HCT116 (cell line): ENCODE data around the gene BNC2. TPM values are rescaled to one million over a fixed set of nuclear protein-coding genes. Genes with fewer than 3 reads are reported as not detected.

Source experiments
- ATAC-seq: fragments of 200-7000 bp; cut with Tn5 transposase; 2 replicates; pipeline ENCODE4 v1.9.1; 2020; ENCODE audit warnings: mild to moderate bottlenecking, moderate library complexity
- BruUV-seq: library from RNA; stranded (reverse); fragments of 400-500 nt; replicated peaks from 2 replicates; lab custom pipeline; 2021; lab: Mats Ljungman, UMichigan
- CTCF ChIA-PET: fragments of 300-600 bp; sonication (Branson Sonifier 250); formaldehyde crosslinking; loops from one replicate; lab custom pipeline; 2021; ENCODE audit warnings: antibody characterized with exemption; lab: Charles Lee
- POLR2A ChIA-PET: fragments of 300-600, 350-600 bp; sonication (Branson Sonifier 250); formaldehyde crosslinking; loops from one replicate; lab custom pipeline; 2021; ENCODE audit warnings: antibody characterized with exemption; lab: Charles Lee
- RAD21 ChIA-PET, 2 experiments: fragments of 300-600 bp; sonication (Branson Sonifier 250); formaldehyde crosslinking; loops; one replicate each; lab custom pipeline; 2023; ENCODE audit warnings: low total read pairs in 2 of 2; ENCODE audit not compliant: uncharacterized antibody in 2 of 2, unreplicated experiment in 2 of 2, low non-redundant PET in 1 of 2; lab: Charles Lee
- DNase-seq: peaks from one replicate; pipeline ENCODE4 v3.0.0-alpha.2; 2010; ENCODE audit warnings: low read depth, low spot score
- H2AFZ ChIP-seq: fragments of 200-600 bp; shearing (Covaris generic), sonication (generic); 2 replicates; pipeline ENCODE4 v1.6.1; 2017; ENCODE audit warnings: low read depth, mixed run types, mixed read lengths, antibody characterized with exemption, low read length; ENCODE audit not compliant: poor library complexity, severe bottlenecking
- H3K27ac ChIP-seq: 2 replicates; pipeline ENCODE4 v1.5.1; 2012; ENCODE audit warnings: low read depth, low read length
- H3K27me3 ChIP-seq: fragments of 200-600 bp; sonication (generic); 2 replicates; pipeline ENCODE4 v1.6.1; 2016; ENCODE audit warnings: mixed run types, low read length, mixed read lengths; ENCODE audit not compliant: insufficient read depth
- H3K36me3 ChIP-seq, 2 experiments: fragments of 200-500 bp in 1 of 2; fragments of 200-600 bp in 1 of 2; sonication (Bioruptor generic) in 1 of 2; sonication (generic) in 1 of 2; 2 replicates each; pipeline versions ENCODE4 v1.5.1 to v1.6.1; 2014 to 2016; ENCODE audit warnings: low read length in 2 of 2, inconsistent platforms in 1 of 2, mixed read lengths in 1 of 2, mixed run types in 1 of 2; ENCODE audit not compliant: insufficient read depth in 2 of 2, control insufficient read depth in 1 of 2
- H3K4me1 ChIP-seq, 2 experiments: fragments of 200-600 bp in 1 of 2; sonication (generic) in 1 of 2; 2 replicates each; pipeline versions ENCODE4 v1.5.1 to v1.6.1; 2012 to 2017; ENCODE audit warnings: low read length in 2 of 2, inconsistent platforms in 1 of 2, mild to moderate bottlenecking in 1 of 2, mixed read lengths in 1 of 2, mixed run types in 1 of 2, moderate library complexity in 1 of 2; ENCODE audit not compliant: insufficient read depth in 2 of 2, control insufficient read depth in 1 of 2
- H3K4me2 ChIP-seq: fragments of 200-600 bp; sonication (generic); 2 replicates; pipeline ENCODE4 v1.6.1; 2017; ENCODE audit warnings: mixed run types, low read length, mixed read lengths
- H3K4me3 ChIP-seq, 2 experiments: fragments of 200-600 bp in 1 of 2; sonication (generic) in 1 of 2; replicated peaks in 1 of 2; 2 replicates each; pipeline ENCODE4 v1.5.1; 2011 to 2016; ENCODE audit warnings: low read length in 2 of 2, control low read depth in 1 of 2, low read depth in 1 of 2, mild to moderate bottlenecking in 1 of 2, mixed read lengths in 1 of 2, mixed run types in 1 of 2
- H3K79me2 ChIP-seq: fragments of 200-600 bp; sonication (generic); 2 replicates; pipeline ENCODE4 v1.6.1; 2017; ENCODE audit warnings: mild to moderate bottlenecking, mixed run types, low read length, moderate library complexity, mixed read lengths; ENCODE audit not compliant: insufficient read depth
- H3K9ac ChIP-seq: fragments of 200-600 bp; sonication (generic); 2 replicates; pipeline ENCODE4 v1.6.1; 2016; ENCODE audit warnings: low read length, mixed read lengths
- H3K9me2 ChIP-seq: fragments of 200-600 bp; sonication (generic), shearing (Covaris generic); 2 replicates; pipeline ENCODE4 v1.6.1; 2017; ENCODE audit warnings: mixed run types, mild to moderate bottlenecking, moderate library complexity; ENCODE audit not compliant: insufficient read depth
- H3K9me3 ChIP-seq, 2 experiments: fragments of 200-500 bp in 1 of 2; fragments of 200-600 bp in 1 of 2; sonication (Bioruptor generic) in 1 of 2; sonication (generic) in 1 of 2; 2 replicates each; pipeline ENCODE4 v1.6.1; 2014 to 2017; ENCODE audit warnings: low read length in 2 of 2, mixed read lengths in 2 of 2, inconsistent platforms in 1 of 2, low read depth in 1 of 2, mild to moderate bottlenecking in 1 of 2, mixed run types in 1 of 2, moderate library complexity in 1 of 2; ENCODE audit not compliant: control insufficient read depth in 1 of 2, insufficient read depth in 1 of 2
- H4K20me1 ChIP-seq: fragments of 200-600 bp; sonication (generic), shearing (Covaris generic); 2 replicates; pipeline ENCODE4 v1.6.1; 2017; ENCODE audit warnings: mixed run types, mild to moderate bottlenecking, moderate library complexity; ENCODE audit not compliant: insufficient read depth
- CBX3 ChIP-seq: IDR thresholded peaks from 2 replicates; pipeline ENCODE4 v1.6.1; 2012; ENCODE audit warnings: low read depth
- CEBPB ChIP-seq: IDR thresholded peaks from 2 replicates; pipeline ENCODE4 v1.6.1; 2012; ENCODE audit warnings: low read depth
- ELF1 ChIP-seq: IDR thresholded peaks from 2 replicates; pipeline ENCODE4 v1.6.1; 2012; ENCODE audit warnings: low read depth, borderline replicate concordance
- EZH2 ChIP-seq: fragments of 200-600 bp; sonication (generic); IDR thresholded peaks from 2 replicates; pipeline ENCODE4 v1.6.1; 2017; ENCODE audit warnings: antibody characterized with exemption, mixed run types
- RAD21 ChIP-seq: IDR thresholded peaks from 2 replicates; pipeline ENCODE4 v1.6.1; 2012; ENCODE audit warnings: low read depth, mild to moderate bottlenecking
- SIN3A ChIP-seq: IDR thresholded peaks from 2 replicates; pipeline ENCODE4 v1.6.1; 2012; ENCODE audit warnings: low read depth
- SP1 ChIP-seq: IDR thresholded peaks from 2 replicates; pipeline ENCODE4 v1.6.1; 2012; ENCODE audit warnings: low read depth
- SRF ChIP-seq: IDR thresholded peaks from 2 replicates; pipeline ENCODE4 v1.6.1; 2012; ENCODE audit warnings: low read depth
- YY1 ChIP-seq: IDR thresholded peaks from 2 replicates; pipeline ENCODE4 v1.6.1; 2011; ENCODE audit warnings: low read length, low read depth, moderate library complexity, mild to moderate bottlenecking; ENCODE audit not compliant: insufficient replicate concordance; ENCODE audit errors: extremely low read depth
- ZBTB33 ChIP-seq: IDR thresholded peaks from 2 replicates; pipeline ENCODE4 v1.6.1; 2011; ENCODE audit warnings: mild to moderate bottlenecking, low read length, moderate library complexity; ENCODE audit not compliant: insufficient replicate concordance; ENCODE audit errors: extremely low read depth
- ZFX ChIP-seq: fragments of 450-650 bp; IDR thresholded peaks from 2 replicates; pipeline ENCODE4 v1.6.1; 2017
- ZNF274 ChIP-seq: fragments of 200-500 bp; sonication (Bioruptor generic); IDR thresholded peaks from 2 replicates; pipeline ENCODE4 v1.6.1; 2014; ENCODE audit warnings: mild to moderate bottlenecking, low read depth, low read length, inconsistent platforms
- intact Hi-C: fragments of 100-400 bp; cut with micrococcal nuclease; formaldehyde crosslinking; loops from 2 replicates; pipeline ENCODE4 v1.10.0; 2022
- total RNA-seq: library from RNA; stranded (reverse); gene quantifications from one replicate; pipeline ENCODE4 v1.2.1, GENCODE V29; 2021; ENCODE audit not compliant: unreplicated experiment

BNC2 gene
- total RNA-seq, 1 experiment from 2014 or later: 0.37 TPM

- no peaks in the 10 kb centered on the region for H3K9me2 ChIP-seq
- no peaks in the 10 kb centered on the region for H3K79me2 ChIP-seq
- H3K4me3 ChIP-seq: no peak overlapping the region
- no peak overlapping the region for H3K9ac ChIP-seq
- H3K36me3 ChIP-seq: no peaks in the 10 kb centered on the region
- DNase-seq (no peak), ATAC-seq (no peak)
- intact Hi-C loops: no loop called here
- H3K27ac ChIP-seq: no peak overlapping the region
- TF ChIP-seq CEBPB (no peak), SIN3A (no peak), YY1 (no peak), ZFX (no peak), CBX3 (no peak), EZH2 (no peak), ZBTB33 (no peak), ELF1 (no peak), RAD21 (no peak), SP1 (no peak), SRF (no peak), ZNF274 (no peak)
- CTCF ChIA-PET: no interaction called here
- H3K27me3 ChIP-seq: no peaks in the 10 kb centered on the region
- POLR2A ChIA-PET: no interaction called here
- H3K9me3 ChIP-seq: no peaks in the 10 kb centered on the region
- no peaks in the 10 kb centered on the region for H3K4me1 ChIP-seq
- no peaks in the 10 kb centered on the region for H4K20me1 ChIP-seq
- H2AFZ ChIP-seq: no peak overlapping the region
- BruUV-seq: no TSS peak
- RAD21 ChIA-PET: no interaction called here
- H3K4me2 ChIP-seq: no peak overlapping the region
These were observed 76.4 kb downstream of the BNC2 start for GRCh38 chr9:16794103-16794502.
